Loucy (cell line): Measurements from ENCODE around the gene IPPK.

Experiments
- H2AFZ ChIP-seq: fragments of 200-600 bp; sonication (generic); 2 replicates; pipeline ENCODE4 v1.6.0; 2016; ENCODE audit warnings: antibody characterized with exemption, mild to moderate bottlenecking, low read length, moderate library complexity
- H3F3A ChIP-seq: fragments of 200-600 bp; 2 replicates; pipeline ENCODE4 v1.6.0; 2016; ENCODE audit warnings: antibody characterized with exemption, low read depth, mild to moderate bottlenecking
- H3K27me3 ChIP-seq: fragments of 200-600 bp; sonication (generic); 2 replicates; pipeline ENCODE4 v1.6.1; 2014; ENCODE audit warnings: low read length, mild to moderate bottlenecking; ENCODE audit not compliant: insufficient read depth, poor library complexity, severe bottlenecking
- H3K36me3 ChIP-seq: fragments of 200-600 bp; sonication (generic); 2 replicates; pipeline ENCODE4 v1.6.1; 2016; ENCODE audit warnings: low read length; ENCODE audit not compliant: insufficient read depth
- H3K4me1 ChIP-seq: fragments of 200-600 bp; sonication (generic); 2 replicates; pipeline ENCODE4 v1.5.1; 2014; ENCODE audit warnings: low read length, mild to moderate bottlenecking; ENCODE audit not compliant: insufficient read depth, poor library complexity, severe bottlenecking
- H3K4me2 ChIP-seq: fragments of 200-600 bp; sonication (generic); 2 replicates; pipeline ENCODE4 v1.6.0; 2014; ENCODE audit warnings: antibody characterized with exemption, low read length, low read depth, mild to moderate bottlenecking; ENCODE audit not compliant: poor library complexity, severe bottlenecking
- H3K4me3 ChIP-seq: fragments of 200-600 bp; sonication (generic); 2 replicates; pipeline ENCODE4 v1.5.1; 2014; ENCODE audit warnings: low read length, mild to moderate bottlenecking, mixed read lengths; ENCODE audit not compliant: poor library complexity, severe bottlenecking
- H3K79me2 ChIP-seq: fragments of 200-600 bp; sonication (generic); 2 replicates; pipeline ENCODE4 v1.6.1; 2014; ENCODE audit warnings: low read length; ENCODE audit not compliant: insufficient read depth
- H3K9ac ChIP-seq: fragments of 200-600 bp; sonication (generic); 2 replicates; pipeline ENCODE4 v1.6.0; 2014; ENCODE audit warnings: mild to moderate bottlenecking, low read depth, low read length, moderate library complexity; ENCODE audit not compliant: poor library complexity, severe bottlenecking
- H3K9me2 ChIP-seq: fragments of 200-600 bp; sonication (generic); replicated peaks from 2 replicates; pipeline ENCODE4 v1.6.1; 2016; ENCODE audit warnings: low read depth, low read length, mixed read lengths
- H3K9me3 ChIP-seq: fragments of 200-600 bp; sonication (generic); 2 replicates; pipeline ENCODE4 v1.6.1; 2014; ENCODE audit warnings: mild to moderate bottlenecking, antibody characterized with exemption, low read length, low read depth; ENCODE audit not compliant: insufficient read depth
- H4K20me1 ChIP-seq: fragments of 200-600 bp; sonication (generic); 2 replicates; pipeline ENCODE4 v1.6.0; 2014; ENCODE audit warnings: antibody characterized with exemption, low read length, mild to moderate bottlenecking; ENCODE audit not compliant: insufficient read depth, poor library complexity, severe bottlenecking
- CTCF ChIP-seq: fragments of 200-600 bp; sonication (generic); conservative IDR thresholded peaks from 2 replicates; pipeline ENCODE4 v1.5.1; 2014; ENCODE audit warnings: mild to moderate bottlenecking, antibody characterized with exemption, low read length
- EZH2phosphoT487 ChIP-seq: fragments of 200-600 bp; IDR thresholded peaks from 2 replicates; pipeline ENCODE4 v1.6.1; 2018; ENCODE audit warnings: antibody characterized with exemption, mild to moderate bottlenecking, moderate library complexity, borderline replicate concordance

IPPK gene

GRCh38 chr9:92650839-92651621 lies 18.9 kb downstream of the IPPK start:
- H4K20me1 ChIP-seq: no peaks in the 10 kb centered on the region

GRCh38 chr9:92650296-92650695 lies 19.6 kb downstream of the IPPK start:
- Histone ChIP-seq H3K79me2 (no peaks in the 10 kb centered on the region), H3K4me3 (no peak overlapping the region), H3K27me3 (no peaks in the 10 kb centered on the region), H2AFZ (no peak overlapping the region), H3K4me1 (no peaks in the 10 kb centered on the region), H3K9ac (no peak overlapping the region), H3K9me3 (no peaks in the 10 kb centered on the region), H4K20me1 (no peaks in the 10 kb centered on the region), H3K9me2 (no peaks in the 10 kb centered on the region), H3F3A (no peaks in the 10 kb centered on the region), H3K36me3 (peaks cover 82% of the 10 kb centered on the region; the same call in 1 of the 2 replicates), H3K4me2 (no peak overlapping the region)
- no peak for TF ChIP-seq EZH2phosphoT487
- no peak for TF ChIP-seq CTCF

More at GRCh38 chr9:92650839-92651621, 18.9 kb downstream of the IPPK start:
- H3F3A ChIP-seq: no peaks in the 10 kb centered on the region
- H3K4me3 ChIP-seq: no peak overlapping the region
- TF ChIP-seq EZH2phosphoT487 (no peak), CTCF (no peak)
- no peak overlapping the region for H2AFZ ChIP-seq
- no peaks in the 10 kb centered on the region for H3K9me3 ChIP-seq
- no peaks in the 10 kb centered on the region for H3K9me2 ChIP-seq
- H3K27me3 ChIP-seq: no peaks in the 10 kb centered on the region
- H3K4me1 ChIP-seq: no peaks in the 10 kb centered on the region
- no peak overlapping the region for H3K4me2 ChIP-seq
- H3K36me3 ChIP-seq: peaks cover 80% of the 10 kb centered on the region; the same call in 1 of the 2 replicates
- no peak overlapping the region for H3K9ac ChIP-seq
- no peaks in the 10 kb centered on the region for H3K79me2 ChIP-seq

GRCh38 chr9:92649007-92649406 lies 20.9 kb downstream of the IPPK start:
- Histone ChIP-seq H3K4me1 (no peaks in the 10 kb centered on the region), H4K20me1 (no peaks in the 10 kb centered on the region), H3K9ac (no peak overlapping the region), H3K36me3 (peaks cover 82% of the 10 kb centered on the region; the same call in 1 of the 2 replicates), H2AFZ (no peak overlapping the region), H3K9me2 (no peaks in the 10 kb centered on the region), H3K27me3 (no peaks in the 10 kb centered on the region), H3K4me3 (no peak overlapping the region), H3K4me2 (no peak overlapping the region), H3F3A (no peaks in the 10 kb centered on the region), H3K79me2 (no peaks in the 10 kb centered on the region), H3K9me3 (no peaks in the 10 kb centered on the region)
- TF ChIP-seq EZH2phosphoT487: no peak
- TF ChIP-seq CTCF: no peak
